ENCODE data around the gene ALX4.
A peak's percentile ranks its signal among the peaks of the same experiment; 100 is the strongest.

Gene ALX4

GRCh38 chr11:44335052-44335760, 25.3 kb upstream of the ALX4 start:
- DNase-seq, result no peak

GRCh38 chr11:44334356-44335004, 24.5 kb upstream of the ALX4 start:
- no peak for DNase-seq

GRCh38 chr11:44333271-44334218, 23.6 kb upstream of the ALX4 start:
- no peak for DNase-seq

GRCh38 chr11:44332665-44333064, 22.7 kb upstream of the ALX4 start:
- no peak for DNase-seq

GRCh38 chr11:44329472-44330230, 19.7 kb upstream of the ALX4 start:
- no peak for DNase-seq

GRCh38 chr11:44328138-44328660, 18.3 kb upstream of the ALX4 start:
- DNase-seq, result no peak

GRCh38 chr11:44327730-44328129, 17.8 kb upstream of the ALX4 start:
- no peak for DNase-seq

- no peak for DNase-seq
Observed at GRCh38 chr11:44326615-44327475, 16.9 kb upstream of the ALX4 start.

GRCh38 chr11:44325698-44326097, 15.8 kb upstream of the ALX4 start:
- no peak for DNase-seq

GRCh38 chr11:44324749-44325525, 15.0 kb upstream of the ALX4 start:
- no peak for DNase-seq

- no peak for DNase-seq
Observed at GRCh38 chr11:44324222-44324621, 14.3 kb upstream of the ALX4 start.

GRCh38 chr11:44322243-44322642, 12.3 kb upstream of the ALX4 start:
- DNase-seq, result no peak

- DNase-seq, result no peak
Observed at GRCh38 chr11:44321059-44321458, 11.1 kb upstream of the ALX4 start.

- DNase-seq, result no peak
Observed at GRCh38 chr11:44320289-44320973, 10.5 kb upstream of the ALX4 start.

- no peak for DNase-seq
Observed at GRCh38 chr11:44319552-44320288, 9.8 kb upstream of the ALX4 start.

GRCh38 chr11:44319170-44319551, 9.2 kb upstream of the ALX4 start:
- no peak for DNase-seq

GRCh38 chr11:44318369-44318768, 8.4 kb upstream of the ALX4 start:
- DNase-seq, result no peak

GRCh38 chr11:44316659-44317240, 6.8 kb upstream of the ALX4 start:
- DNase-seq, result peak; percentile 33
